Measurements from ENCODE around the gene SLC32A1.
A peak's percentile ranks its signal among the peaks of the same experiment; 100 is the strongest.

SLC32A1 gene, protein sequence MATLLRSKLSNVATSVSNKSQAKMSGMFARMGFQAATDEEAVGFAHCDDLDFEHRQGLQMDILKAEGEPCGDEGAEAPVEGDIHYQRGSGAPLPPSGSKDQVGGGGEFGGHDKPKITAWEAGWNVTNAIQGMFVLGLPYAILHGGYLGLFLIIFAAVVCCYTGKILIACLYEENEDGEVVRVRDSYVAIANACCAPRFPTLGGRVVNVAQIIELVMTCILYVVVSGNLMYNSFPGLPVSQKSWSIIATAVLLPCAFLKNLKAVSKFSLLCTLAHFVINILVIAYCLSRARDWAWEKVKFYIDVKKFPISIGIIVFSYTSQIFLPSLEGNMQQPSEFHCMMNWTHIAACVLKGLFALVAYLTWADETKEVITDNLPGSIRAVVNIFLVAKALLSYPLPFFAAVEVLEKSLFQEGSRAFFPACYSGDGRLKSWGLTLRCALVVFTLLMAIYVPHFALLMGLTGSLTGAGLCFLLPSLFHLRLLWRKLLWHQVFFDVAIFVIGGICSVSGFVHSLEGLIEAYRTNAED

DNA sequence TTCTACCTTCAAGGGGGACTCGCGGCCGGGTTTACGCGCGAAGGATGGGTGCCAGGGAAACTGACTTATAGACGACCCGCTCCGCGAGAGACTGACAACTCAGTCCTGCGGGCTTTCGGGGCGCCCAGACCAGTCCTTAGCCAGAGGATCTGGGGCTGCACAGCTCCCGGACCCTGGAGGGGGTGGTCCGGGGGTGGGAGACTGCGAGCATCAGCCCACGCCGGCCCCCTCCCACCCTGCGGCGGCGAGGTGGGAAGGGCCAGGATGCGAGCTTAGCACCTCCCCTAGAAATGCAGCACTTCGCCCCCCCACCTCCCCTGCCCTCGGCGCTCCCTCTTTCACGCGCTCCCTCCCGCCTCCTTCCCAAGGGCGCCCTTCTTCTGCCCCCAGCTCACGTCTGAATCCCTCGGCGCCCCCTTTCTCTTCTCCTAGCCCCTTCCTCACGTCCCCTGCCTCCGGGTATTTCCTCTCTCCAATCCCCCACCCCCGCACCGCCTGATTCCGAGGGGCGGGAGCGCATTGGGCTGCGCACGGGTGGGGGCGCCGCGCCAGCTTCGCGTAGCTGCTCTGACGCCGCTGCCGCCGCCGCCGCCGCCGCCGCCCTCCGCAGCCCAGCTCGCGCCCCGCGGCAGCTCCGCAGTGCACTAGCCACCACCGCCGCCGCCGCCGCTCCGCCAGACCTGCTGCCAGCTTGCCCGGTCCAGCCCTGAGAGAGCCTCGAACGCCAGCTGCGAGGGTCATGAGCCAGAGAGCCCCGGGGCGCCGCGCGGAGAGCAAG is at the start of gene SLC32A1:
Gene SLC32A1, plus strand, starts transcription at position 639 of the 778 bp plus-strand sequence. CDS start 239 bp downstream, outside the sequence.
- no peak for DNase-seq (ENCODE audit: low spot score)

DNA sequence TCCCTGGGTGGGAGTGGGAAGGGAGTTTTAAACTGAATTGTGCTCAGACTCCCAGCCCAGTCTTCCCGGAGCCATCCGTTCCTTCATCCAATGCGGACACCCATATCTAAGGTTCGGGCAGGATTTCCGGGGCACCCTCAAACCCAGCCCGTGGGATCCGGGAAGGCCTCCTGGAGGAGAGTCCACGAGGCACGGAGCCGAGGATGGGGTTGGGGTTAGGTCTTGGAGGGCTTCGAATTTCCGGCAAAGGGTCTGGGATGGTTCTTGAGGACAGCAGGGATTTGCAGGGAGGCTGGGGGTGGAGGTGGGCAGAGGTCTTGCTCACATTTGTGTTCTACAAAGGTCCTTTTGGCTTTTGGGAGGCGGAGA is 49.5 kb upstream of the SLC32A1 start:
- DNase-seq (ENCODE audit: low spot score), result no peak

DNA sequence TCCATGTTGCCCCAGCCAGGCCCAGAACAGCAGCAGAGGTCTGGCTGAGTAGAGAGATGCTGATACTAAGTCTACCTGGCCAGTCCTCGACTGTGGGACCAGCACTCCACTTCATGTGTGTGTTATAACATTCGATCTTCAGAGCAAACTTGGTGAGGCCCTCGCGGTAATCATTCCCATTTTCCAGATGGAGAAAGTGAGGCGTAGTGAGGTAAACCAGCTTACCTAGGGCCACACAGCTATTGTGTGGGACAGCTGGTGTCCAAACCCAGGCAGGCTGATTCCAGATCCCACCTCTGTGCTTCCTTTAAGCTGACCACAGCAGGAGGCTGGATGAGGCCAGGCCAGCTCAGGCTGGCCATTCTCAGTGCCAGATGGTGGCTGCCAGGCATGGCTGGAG is 47.7 kb upstream of the SLC32A1 start:
- DNase-seq (ENCODE audit: low spot score), result no peak

DNA sequence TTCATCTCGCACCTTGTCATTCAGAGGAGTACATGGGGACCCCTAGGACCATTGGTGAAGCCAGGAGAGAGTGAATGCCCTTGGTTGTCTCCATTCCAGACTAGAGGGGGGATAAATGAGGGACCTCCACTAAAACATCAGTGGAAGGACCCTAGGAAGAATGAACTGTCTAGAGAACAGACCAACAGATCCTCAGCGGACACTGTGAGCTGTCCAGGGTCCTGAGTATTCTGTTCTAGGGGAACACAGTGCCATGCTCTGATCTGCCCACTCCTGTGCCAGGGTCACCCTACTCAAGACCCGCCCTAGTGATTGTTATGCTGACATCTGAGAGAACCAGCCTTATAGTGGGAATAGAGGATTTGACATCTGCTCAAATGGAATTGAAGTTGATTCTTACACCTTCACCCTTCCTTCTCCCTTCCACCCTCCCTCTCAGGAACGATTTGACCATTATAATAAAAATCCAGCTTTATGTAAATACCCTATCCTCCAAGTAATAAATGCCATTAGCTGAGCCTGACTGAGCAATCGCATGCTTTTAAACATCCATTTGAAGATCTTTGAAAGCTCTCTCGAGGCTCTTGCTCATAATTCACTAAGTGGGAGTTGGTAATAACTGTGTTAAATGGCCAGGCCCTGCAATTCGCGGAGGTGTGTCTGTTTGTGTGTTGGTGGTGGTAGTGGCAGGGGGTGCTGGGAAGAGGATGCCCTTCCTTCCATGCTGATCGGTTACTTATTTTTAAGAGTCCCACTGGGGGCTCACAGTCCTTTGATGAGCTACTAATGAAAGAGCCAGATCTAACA is 43.6 kb upstream of the SLC32A1 start:
- peak; percentile 69 for DNase-seq (ENCODE audit: low spot score)

DNA sequence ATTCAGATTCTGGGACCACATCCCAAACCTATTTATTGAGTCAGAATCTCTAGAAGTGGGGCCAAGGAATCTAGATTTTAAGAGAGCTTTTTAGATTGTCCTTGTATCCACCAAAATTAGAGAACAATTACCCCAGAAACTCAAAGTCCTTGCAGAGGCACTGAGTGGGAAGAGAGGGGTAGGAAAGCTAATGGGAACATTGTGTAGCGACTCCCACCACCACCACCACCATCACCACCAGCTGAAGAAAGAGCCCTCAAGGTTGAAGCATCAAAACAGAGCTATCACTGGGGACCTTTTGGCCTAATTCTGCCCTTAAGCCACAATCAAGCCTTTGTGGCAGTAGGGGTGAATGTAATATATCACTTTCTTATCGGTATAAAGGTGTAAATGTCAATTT is 39.0 kb upstream of the SLC32A1 start:
- no peak for DNase-seq (ENCODE audit: low spot score)

DNA sequence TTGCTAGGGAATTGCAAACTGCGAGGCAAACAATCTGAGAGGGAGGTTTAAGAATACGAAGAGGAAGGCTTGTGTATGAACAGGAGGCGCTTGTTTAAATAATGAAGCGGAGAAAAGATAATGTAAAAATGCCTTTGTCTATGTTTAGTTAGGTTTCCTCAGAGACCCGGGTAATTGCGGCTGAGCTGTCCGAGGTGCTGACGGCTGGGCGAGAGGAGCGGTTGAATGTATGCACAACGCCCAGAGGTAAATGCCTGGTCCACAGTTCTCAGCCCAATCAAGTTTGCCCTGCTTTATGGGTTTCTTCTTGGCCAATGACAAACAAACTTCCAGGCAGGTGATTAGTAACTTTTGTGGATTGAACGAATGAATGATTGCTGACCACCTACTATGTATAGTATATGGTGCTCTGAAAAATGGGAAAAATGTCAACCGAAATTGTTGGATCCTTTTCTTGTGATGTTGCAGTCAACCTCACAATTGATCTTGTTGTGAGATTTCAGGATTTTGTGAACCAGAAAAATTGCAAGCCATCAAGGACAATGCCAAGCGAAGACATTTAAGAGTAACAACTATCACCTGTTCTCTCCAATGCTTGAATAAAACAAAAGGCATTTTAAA is 38.3 kb upstream of the SLC32A1 start:
- DNase-seq (ENCODE audit: low spot score), result peak; percentile 59

DNA sequence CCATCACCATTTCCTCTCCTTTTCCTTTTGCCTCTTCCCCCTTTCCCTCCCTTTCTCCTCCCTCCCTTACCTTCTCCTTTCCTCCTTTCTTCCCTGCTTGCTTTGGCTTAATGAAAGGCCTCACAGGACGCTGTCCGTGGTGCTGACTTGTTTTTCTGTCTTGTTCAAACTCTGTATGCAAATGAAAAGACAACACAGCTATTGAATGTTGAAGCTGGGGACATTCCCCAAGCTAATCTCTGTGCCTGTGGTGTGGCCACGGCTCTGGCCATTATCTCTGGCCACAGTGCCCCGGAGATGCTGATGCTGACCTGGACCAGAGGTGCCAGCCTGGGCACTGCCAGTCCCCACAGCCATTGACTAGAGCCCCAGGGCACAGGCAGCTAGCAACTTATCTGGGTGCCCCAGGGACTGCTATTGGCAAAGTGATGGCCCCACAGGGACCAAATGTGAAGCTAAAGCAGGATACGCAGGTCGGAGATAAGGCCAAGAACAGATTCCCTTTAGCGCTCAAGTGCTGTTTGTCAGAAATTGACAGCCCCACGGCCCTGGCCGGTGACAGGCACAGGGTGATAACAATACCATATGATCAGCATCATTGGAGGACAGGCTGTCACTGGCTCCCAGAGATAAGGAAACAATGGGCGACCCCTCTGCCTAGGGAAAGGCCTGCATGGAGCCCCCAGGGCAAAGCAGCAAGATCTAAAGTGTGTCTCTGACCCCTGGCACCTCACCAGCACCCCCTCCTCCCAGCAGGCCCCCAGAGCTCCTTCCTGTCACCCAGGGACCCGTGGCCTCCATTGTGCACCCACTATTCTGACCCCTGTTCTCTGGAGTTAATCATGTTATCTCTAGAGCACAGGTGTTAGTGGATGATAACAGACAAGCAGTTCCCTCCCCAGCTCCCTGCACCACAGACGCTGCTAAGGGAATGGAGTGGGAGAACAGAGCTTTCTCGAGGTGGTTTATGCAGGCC is 31.6 kb upstream of the SLC32A1 start:
- peak; percentile 69 for DNase-seq (ENCODE audit: low spot score)

DNA sequence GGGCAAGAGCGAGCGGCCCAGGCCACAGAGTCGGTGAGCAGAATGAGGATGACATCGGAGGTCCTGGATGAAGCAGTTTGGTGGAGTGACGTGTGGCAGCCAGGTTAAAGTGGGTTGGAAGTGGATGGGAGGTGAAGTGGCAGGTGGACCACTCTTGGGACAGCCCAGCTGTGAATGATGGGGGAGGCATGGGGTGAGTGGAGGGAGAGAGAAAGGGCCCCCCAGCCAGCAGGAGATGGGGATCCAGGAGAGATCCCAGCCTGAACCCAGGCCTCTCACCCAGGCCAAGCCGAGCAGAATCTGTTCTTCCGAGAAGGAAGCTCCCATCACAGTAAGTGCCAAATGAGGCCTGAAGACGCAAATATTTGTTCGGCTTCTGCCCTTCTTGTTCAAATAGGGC is 27.0 kb upstream of the SLC32A1 start:
- DNase-seq (ENCODE audit: low spot score), result no peak

DNA sequence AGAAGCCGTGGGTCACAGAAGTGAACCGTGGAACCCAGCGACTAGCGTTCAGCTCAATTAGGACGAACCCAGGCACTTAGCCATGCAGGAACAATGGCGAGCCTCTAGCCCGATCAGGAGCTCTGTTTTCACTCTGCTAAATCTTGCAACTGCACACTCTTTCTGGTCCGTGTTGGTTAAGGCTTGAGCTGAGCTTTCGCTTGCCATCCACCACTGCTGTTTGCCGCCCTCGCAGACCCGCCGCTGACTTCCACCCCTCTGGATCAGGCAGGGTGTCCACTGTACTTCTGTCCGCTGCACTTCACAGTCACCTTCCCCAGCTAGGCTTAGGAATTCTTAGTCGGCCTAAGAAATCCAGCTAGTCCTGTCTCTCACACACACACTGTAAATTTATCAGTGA is 25.7 kb upstream of the SLC32A1 start:
- DNase-seq (ENCODE audit: low spot score), result no peak

DNA sequence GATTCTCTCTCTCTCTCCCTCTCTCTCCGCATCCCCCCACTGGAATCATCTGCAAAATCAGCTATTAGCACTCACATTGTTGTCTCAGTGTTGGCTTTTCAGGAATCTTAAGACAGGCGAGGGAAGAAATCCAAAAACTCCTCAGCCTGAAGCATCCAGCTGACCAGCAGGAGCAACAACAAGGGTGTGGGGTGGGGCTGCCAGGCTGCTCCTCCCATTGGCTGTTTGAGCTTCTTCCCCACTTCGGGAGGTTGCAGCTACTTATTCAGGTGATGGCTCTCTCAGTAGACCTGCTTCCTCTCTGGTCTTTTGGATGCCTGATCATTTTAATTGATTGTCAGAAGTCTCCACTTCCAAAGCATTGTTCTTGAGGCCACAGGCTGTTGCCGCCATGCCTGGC is 24.1 kb upstream of the SLC32A1 start:
- no peak for DNase-seq (ENCODE audit: low spot score)

DNA sequence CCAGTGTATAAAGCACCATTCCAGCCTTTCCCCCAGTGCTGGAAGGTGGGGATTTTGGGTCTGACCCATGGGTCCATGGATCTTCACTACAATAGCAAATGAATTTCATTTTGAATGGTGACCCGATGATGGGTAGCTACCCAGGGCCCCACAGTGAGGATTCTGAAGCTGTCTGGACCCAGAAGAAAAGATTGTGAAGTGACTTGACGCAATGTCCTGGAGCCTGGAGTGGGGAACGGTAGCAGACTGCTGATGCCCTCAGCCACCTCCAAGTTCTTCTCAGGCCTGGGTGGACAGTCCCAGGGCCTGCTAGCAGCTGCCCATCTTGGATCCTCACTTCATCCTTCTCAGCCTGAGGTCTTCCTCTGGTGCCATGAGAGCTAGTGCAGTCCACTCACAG is 23.4 kb upstream of the SLC32A1 start:
- no peak for DNase-seq (ENCODE audit: low spot score)

DNA sequence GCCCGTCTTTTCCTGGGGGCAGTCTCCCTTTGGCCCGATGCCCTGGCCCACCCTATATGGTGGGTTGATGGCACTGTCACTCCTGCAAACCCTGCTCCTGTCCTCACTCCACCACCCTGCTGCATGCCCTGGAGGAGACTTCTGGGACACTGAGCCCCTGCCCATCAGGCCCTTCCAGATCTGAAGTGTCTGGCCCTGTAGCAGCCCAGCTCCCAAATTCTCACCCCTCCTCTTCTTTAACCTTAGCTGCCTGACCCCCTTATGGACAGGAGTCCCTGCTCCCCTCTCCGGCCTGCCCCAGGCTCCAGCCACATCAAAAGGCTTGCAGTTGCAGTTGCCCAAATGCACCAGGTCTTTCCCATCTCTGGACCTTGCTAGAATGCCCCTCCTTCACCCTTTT is 20.8 kb upstream of the SLC32A1 start:
- no peak for DNase-seq (ENCODE audit: low spot score)

DNA sequence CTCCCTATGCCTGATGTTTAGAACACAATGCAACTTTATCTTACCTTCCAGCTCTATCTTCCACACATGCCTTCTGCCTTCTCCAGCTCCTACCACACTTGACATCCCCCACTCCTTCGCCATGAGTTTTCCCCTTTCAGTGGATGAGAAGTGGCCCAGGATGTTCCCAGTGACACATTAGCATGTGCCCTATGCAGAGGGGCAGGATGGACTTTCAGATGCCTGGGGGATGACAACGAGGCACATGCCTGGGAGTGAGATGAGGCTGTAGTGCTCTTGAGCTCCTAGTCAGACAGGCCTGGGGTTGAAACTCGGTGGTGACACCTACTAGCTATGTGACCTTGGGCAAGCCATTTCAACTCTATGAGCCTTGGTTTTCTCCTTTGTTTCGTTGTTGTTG is 20.1 kb upstream of the SLC32A1 start:
- no peak for DNase-seq (ENCODE audit: low spot score)

DNA sequence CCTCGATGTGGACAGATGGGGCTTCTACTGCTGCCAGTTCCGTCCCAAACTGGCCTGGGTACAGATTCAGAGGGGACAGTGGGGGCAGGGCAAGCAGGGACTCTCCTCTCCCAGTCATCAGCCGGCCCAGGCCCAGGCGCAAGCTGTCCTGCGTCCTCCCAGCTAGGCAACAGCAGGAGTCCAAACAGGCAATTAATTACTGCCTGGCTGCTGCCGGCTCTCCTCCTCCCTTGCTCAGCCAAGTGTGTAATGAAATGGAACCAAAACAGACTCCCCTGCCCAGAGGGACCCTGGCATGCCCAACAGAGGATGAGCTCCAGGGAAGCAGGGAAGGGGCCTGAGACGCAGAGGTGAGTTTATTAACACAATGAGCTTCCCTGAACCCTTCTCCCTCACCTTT is 17.8 kb upstream of the SLC32A1 start:
- DNase-seq (ENCODE audit: low spot score), result no peak

DNA sequence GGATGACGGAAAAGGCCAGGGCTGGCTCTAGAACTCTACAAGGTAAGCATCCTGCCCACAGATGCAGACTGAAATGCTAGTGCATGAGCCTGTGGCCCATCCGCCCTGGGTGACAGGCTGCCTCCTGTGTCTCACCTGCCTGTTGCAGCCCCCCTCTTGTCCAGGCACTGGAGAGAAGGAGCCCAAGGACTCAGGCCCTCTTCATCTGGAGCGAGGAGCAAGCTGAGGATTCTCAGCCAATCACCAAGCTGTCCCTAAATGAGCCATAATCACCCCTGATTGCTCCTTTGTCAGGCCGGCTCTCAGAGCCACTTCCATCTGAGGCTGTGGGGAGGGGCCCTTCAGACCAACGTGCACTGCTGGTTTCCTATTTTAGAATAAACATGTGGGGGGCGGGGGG is 10.0 kb upstream of the SLC32A1 start:
- DNase-seq (ENCODE audit: low spot score), result no peak

DNA sequence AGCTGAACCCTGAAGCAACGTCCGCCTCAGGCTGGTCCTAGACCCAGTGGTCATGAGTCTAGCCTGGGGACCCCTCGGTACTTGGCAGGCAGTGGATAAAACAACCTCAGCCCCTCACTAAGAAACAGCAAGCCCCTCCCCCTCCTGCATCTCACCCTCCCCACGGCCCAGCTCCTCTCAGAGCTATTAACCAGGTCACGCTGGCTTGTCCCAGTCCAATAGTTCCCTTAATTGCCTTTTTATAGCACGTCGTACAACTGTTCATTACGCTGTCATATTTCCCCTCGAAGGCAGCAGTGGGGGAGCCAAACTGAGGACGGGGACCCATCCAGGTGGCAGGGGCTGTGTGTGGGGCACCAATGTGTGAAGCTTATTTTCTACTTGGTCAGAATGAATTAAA is 8.6 kb upstream of the SLC32A1 start:
- DNase-seq (ENCODE audit: low spot score), result no peak

DNA sequence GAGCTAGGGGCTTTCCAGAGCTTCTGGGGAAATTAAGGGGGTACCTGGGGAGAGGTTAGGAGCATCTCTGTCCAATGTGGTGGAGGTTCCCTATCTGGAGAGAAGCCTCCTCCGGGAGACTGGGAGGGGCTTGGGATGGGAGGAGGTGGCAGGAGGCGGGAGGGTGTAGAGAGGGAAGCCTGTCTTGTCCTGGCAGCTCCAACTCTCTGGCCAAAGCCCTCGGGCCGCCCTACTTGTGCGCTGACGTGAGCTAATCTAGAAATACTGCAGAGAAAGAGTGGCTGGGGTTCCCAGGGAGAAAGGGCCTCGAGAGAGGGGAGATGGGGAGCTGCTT is 1.6 kb upstream of the SLC32A1 start:
- no peak for DNase-seq (ENCODE audit: low spot score)

DNA sequence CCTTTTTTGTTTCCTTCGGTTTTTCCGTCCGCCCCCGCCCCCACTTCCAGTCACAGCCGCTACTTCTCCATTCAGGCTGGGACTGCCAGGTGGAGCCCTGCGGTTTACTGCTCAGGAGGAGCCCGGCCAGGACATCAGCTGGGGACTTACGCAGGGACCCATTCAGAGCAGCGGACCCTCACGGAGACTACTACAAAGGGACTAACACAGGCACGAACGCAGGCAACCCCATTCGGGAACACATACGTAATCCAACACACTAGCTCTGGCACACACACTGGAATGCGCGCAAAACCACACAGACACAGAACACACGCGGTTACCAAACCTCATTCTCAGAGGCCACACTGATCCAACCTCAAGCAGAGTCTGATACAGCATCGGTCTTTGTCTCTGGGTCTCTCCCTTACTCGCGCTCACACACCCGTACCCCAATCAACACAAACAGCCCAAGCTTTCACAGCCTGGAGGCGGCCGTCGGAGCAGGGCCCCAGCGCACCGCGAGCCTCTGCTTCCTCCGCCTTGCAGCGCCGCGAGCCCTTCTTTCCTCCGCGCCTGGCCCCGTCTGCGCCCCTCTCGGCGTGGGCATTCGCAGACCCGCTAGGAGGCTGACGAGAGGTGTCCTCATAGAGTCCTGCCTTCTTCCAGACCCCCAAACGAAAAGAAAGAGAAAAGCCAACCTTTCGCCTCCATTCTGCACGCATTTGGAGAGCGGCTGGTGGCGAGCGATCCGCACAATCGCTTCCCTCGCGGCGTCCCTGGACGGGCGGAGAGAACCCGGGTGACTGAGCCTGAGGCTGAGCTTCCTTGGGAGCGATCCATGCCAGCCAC is 1.1 kb upstream of the SLC32A1 start:
- DNase-seq (ENCODE audit: low spot score), result peak; percentile 72

DNA sequence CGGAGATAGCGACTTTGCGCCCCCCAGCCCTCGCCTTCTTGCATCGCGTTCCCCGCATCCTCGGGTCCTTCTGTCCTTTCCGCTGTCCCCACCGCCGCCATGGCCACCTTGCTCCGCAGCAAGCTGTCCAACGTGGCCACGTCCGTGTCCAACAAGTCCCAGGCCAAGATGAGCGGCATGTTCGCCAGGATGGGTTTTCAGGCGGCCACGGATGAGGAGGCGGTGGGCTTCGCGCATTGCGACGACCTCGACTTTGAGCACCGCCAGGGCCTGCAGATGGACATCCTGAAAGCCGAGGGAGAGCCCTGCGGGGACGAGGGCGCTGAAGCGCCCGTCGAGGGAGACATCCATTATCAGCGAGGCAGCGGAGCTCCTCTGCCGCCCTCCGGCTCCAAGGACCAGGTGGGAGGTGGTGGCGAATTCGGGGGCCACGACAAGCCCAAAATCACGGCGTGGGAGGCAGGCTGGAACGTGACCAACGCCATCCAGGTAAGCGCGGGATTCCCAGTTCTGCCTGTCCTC is 401 bp downstream of the SLC32A1 start:
- no peak for DNase-seq (ENCODE audit: low spot score)
